Measurements from ENCODE around the gene PBXIP1.
"Not testable (repeated sequence)": the region's sequence is repeated elsewhere in the genome, so short reads cannot be mapped to it uniquely, and the experiment has no call there.

PBXIP1 gene, protein sequence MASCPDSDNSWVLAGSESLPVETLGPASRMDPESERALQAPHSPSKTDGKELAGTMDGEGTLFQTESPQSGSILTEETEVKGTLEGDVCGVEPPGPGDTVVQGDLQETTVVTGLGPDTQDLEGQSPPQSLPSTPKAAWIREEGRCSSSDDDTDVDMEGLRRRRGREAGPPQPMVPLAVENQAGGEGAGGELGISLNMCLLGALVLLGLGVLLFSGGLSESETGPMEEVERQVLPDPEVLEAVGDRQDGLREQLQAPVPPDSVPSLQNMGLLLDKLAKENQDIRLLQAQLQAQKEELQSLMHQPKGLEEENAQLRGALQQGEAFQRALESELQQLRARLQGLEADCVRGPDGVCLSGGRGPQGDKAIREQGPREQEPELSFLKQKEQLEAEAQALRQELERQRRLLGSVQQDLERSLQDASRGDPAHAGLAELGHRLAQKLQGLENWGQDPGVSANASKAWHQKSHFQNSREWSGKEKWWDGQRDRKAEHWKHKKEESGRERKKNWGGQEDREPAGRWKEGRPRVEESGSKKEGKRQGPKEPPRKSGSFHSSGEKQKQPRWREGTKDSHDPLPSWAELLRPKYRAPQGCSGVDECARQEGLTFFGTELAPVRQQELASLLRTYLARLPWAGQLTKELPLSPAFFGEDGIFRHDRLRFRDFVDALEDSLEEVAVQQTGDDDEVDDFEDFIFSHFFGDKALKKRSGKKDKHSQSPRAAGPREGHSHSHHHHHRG

DNA sequence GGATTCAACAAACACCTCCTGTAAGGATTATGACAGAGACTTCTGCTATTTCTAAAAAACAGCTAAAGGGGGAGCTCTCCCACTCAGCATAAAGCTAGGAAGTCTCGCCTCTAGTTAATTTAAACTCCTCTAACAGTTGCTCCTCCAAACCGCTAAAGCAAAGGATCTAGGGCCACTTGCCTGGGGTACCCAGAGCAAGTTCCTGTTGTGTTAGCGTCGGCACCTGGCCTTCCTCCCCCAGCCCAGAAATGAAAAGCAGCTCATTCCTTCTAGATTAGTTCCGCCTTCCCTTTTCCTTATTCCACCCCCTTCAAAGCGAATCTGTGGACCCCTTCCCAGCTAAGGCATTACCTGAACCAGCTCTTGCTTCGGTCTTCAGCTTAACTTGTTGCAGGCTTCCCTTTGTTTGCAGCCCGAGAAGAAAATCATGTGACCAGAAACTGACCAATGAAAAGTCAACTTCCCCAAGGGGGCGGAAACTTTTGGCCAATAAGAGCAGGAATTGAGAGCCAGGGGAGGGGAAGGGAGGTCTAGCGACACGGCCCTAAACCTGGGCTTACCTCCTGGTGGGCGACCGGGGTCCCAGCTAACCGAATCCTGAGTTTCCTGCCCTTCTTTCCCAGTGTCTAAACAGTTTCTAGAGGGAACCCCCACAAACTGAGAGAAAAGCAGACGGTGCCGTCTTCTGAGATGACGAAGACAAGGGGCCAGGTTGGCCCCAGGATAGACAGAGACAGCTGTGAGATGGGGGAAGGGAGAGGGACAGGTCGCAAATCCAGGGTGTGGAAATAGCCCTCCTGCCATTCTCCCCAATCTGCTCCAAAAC is at the start of gene PBXIP1:
PBXIP1 (minus strand) TSS at position 382 of the 826 bp plus-strand sequence. CDS start 2,378 bp downstream, outside the sequence.
- peak; percentile 73 for DNase-seq

DNA sequence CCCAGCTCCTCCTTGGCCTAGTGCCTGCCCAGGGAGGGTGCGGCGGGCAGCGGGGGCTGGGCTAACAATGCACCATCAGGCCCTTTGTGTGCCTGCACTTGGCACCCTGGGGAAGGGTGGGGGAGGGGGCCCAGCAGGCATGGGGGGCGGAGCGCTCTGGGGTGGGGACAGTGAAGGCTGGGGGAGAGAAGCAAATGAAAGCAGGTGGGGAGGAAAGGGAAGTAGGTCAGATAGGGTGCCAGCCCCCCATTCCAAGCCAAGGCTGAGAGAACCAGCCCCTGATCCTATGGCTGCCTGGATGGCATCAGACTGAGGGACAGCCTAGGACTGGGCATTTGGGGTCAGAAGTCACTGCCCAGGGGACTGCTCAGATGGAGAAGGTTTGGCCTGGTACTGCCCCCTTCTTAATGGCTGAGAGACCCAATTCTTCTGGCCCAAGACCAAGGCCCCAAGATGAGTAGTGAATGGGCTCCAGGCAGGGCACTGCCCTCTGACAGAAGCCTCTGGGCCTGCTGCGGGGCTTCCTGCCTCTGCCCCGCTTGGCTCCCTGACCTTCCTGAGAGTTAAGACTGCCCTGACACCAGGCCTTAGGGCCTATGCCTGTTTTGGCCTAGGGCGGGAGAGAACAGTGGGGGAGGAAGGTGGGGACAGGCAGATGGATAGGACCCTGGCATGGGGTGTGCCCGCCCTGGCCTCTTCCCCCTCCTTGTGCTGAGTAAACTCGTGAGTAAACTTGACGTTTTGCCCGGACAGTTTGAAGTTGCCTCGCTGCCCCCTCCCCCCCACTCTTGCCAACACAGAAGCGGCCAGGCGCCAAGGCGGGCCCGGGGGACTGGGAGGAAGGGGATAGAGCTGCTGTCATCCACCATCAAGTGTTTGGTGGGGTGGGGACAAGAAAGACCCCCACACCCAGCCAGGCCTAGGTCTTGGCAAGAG is 49.4 kb upstream of the PBXIP1 start:
- no peak for DNase-seq

DNA sequence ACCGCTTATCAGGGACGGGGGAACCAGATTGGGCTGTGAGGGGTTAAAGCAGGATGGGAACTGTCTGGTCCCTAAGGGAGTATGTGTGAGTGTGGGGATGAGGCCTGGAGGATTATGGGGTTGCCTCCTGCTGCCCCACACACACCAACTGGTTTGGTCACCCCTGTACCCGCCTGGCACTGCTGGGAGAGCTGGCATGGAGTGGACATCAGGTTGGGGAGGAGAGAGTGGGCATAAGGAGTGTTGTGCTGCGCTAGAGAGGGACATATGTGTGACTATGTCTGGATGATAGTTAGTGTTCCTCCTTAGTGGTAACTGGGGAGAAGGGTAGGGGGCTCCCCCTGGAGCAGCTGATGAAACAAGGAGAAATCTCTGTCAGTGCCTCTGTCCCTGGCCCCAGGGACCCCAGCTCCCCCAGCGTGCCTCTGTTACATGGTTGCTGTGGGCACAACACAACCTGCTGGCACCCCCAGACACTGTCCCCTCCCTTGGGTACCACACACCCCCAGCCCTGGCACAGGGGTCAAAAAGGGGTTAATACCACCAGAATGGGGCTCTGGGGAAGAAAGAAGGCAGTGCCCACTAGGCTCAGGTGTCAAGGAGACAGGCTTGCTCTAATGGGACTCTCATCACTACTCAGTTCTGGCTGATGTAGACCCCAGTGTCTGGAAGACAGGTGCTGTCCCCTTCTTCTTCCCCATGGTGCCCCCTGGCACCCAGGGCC is 48.6 kb upstream of the PBXIP1 start:
- no peak for DNase-seq

DNA sequence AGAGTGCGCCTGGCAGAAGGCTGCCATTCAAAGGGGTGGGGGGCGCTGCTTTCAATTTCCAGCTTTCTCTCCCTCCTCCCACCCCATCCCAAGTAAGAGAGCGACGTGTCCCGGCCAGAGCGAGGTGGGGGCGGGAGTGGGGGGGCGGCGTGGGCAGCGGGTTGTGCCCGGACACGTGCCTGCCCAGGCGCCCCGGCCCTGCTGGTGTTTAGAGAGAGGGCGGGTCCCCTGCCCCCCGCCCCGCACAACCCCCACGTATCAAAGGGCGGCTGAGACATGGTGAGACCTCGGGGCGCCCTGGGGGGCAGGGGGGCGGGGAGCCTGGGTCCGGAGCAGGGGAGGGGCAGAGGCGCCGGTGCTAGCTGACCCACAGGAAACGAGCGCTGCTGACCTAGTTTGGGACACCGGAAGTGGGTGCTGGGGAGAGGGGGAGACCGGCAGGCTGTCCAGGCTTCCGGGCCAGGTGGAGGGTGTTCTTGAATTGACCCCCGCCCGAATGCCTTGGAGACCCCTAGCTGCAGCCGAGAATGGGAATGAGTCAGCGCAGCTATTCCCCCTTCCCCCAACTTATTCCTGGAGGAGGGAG is 48.0 kb upstream of the PBXIP1 start:
- no peak for DNase-seq

DNA sequence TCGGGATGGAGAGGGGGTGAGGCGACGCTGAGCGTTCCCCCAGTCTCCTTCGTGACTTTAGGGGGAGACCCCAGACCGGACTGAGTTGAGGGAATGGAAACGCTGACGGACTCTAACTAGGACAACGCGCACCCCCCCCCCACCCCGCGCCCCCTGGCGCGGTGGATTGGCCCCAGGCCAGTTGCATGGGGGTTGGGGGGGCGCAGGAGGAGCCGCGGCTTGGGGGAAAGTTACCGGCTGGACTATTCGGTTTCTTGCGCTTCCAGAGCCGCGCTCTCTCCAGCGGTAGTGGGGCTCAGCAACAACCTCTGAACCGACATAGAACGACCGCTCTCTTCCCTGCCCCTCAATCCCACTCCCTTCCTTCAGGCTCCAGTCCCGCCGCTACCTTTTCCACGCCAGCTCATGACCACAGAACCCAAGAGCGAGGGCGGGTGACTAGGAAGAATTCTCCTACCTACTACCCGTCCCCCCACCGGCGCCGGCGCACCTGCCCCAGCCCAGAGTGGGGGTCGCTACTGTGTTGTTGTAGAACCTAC is 47.4 kb upstream of the PBXIP1 start:
- no peak for DNase-seq

DNA sequence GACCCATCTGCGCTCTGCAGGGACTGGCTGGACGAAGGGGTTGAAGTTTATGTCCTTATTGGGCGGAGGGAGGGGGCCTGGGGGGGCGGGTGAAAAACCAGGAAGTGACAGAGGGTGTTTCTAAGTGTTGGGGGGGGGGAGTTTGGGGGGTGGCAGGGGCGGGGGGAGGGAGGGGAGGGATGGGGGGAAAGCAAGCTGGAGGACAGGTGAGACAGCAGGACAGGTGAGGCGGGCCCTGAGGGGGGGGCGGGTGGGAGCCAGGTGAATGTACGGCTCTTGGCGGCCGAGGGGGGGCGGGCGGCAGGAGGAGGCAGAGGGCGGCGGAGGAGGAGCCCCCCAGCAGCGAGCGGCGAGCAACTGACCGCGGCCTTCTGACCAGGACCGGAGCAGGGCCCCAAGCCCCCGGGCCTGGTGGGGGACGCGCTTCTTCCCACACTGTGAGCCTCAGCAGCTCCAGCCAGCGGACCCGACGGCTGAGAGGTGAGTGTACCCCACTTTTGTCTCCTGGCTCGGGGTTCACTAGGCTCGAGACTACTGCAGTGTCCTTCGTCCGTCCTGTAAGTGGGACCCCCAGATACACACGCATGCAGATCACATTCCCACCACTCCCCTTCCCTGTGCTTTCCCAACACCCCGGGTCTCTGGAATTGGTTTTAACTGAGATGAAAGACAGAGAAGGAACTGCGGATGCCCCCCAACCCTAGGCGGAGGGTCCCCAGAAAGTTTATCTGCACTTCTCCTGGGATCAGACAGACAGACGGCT is 46.7 kb upstream of the PBXIP1 start, which contains the start of gene ZBTB7B:
ZBTB7B (plus strand) TSS at position 339 of the 763 bp plus-strand sequence. CDS start 11,859 bp downstream, outside the sequence.
- DNase-seq: no peak

DNA sequence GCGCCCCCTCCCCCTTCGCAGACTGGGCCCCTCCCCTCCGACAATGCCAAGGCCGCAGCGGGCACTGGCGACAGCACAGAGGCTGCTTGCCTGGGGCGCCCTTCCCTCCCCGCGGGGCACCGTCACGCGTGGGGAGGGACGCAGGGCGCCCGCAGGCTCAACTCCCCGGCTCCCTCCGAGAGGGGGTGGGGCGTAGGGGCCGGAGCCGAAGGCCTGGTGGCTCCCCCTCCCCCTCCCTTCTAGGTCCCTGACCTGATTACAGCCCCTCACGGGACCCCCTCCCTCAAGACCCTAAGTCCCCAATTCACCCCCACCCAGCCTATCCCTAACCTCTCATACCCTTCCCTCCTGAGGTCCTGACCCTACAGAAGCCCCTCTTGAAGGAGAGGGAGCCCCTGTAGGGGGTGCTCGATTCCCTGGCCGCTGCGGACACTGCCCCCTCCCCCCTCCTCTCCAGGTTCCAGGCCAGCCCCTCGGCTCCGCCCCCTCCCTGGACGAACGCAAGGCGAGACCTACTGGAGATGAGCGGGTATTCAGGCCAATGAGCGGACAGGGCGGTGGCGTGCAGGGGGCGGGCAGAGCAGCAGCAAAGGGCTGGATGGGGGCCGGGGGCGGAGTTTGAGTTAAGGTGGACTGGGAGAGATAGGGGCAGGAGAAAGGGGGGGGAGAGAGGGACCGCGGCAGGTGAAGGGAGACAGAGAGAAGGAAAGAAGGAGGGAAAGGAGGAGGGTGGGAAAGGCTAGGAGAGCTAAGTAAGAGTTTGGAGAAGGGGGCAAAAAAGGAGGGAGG is 46.0 kb upstream of the PBXIP1 start:
- peak; percentile 97 for DNase-seq

DNA sequence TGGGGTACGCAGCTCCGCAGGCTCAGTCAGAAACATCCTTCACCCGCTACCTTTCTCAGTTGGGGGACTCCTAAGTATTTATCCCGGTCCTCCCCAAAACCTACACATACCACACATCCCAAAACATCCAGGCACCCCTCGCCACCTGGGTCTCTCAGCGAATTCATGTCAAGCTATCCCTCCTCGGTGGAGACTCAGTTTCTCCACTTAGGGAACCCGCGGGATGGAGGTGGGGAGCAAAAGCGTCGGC is 45.5 kb upstream of the PBXIP1 start:
- DNase-seq: no peak

DNA sequence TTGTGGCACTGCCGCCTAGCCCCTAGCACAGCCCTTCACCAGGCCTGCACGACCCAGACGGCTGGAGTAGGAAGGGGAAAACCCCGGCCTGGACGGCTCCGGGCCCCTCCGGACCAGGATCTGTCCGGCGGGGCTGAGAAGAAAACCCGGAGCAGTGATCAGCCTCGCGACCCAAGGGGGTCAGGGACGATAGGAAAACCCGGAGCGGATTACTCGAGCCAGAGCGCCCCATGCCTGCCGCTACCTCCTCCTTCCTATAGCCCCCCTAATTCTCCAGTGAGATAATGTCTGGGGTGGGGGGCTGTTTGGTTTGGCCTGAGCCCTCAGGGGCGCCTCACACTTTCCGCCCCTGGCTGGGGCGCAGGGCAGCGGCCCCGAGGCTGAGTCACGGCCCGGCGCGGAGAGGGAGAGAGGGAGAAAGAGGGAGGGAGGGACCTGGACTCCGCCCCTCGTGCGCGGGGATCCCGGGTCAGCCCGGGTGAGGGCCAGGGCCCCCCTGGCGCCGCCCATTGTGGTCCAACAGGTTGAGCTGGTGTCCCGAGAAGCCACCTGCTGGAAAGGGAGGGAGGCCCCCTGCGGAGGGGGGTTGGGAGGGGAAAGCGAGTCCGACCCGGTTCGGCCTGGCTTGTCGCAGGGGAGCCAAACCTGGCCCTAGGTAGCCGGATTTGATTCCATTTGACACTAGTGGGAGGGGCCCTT is 45.0 kb upstream of the PBXIP1 start:
- DNase-seq: peak; percentile 85

DNA sequence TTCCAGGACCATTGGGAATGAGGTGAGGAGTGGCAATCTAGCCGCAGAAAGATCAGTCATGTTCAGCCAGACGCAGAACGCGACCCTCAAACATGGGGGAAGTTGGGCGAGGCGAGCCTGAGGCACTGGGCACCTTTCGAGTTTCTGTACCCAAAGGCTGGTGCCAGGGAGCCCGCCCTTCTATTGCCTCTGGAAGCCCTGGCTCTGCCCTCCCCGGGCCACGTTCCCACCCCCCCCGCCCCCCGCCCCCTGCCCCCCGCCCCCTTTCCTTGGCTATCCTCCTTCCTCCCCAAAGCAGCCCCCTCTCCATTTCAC is 44.5 kb upstream of the PBXIP1 start:
- DNase-seq: no peak

DNA sequence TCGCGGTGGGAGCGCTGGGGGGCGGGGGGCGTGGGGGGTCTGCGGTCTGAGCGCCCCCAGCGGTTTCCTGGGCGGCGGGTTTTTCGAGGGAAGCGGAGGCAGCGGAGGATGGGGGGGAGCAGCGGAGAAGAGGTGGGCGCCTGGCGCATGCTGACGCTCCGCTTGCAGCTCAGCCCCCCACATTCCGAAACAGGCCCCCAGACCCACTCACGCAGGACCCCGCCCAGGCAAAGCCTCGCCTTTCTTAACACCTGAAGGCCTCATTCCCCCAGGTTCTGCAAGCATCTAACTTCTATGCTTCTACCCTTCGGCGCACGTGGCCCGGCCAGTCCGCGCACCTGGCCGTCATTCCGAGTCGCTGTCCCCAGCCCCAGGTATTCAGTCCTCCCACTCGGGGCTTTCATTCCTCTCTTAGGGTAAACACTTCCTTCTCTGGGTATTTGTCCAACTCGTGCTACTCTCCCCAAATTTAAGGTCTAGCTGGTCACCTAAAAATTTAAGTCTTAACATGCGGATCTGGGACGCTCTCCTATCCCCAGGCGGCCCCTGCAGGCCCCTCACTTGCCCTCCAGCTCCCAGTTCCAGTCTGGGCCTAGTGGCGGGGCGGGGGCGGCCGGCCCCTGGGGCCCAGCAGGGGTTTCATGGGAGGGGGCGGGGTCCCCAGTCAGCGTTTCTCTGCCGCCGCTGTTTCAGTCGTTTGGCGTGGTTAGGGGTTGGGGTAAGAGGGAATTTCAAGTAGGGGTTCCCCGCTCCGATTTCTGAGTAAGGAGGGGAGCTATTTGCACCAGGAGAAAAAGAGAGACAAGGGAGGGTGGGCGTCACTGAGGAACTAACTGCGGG is 43.9 kb upstream of the PBXIP1 start:
- peak; percentile 50 for DNase-seq

DNA sequence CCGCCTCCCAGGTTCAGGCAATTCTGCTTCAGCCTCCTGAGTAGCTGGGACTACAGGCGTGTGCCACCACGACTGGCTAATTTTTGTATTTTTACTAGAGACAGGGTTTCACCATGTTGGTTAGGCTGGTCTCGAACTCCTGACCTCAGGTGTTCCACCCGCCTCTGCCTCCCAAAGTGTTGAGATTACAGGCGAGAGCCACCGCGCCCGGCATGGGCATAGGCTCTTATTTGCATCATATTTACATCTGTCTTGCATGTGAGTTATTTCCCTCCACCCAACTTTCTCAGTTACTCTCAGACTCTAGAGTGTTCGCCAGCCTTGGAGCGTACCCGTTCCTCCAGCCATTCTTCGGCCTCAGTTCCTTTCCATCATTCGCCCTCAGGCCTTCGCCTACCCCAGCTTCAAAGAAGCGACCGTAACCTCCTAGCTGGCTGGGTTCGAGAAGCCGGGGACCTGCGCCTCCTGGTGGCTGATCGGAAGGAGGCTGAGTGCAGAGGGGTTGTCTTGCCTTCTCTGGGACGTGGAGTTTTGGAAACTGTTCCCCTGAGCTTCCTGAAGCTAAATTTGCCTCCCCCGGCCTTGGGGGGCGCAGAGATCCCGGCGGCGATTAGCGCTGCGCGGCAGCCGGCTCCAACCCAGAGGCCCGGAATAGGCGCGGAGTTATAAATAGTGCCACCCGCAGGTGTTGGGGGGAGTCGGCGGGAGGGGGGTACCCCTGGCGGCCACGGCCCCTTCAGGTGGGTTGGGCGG is 43.1 kb upstream of the PBXIP1 start:
- DNase-seq: peak; percentile 77

DNA sequence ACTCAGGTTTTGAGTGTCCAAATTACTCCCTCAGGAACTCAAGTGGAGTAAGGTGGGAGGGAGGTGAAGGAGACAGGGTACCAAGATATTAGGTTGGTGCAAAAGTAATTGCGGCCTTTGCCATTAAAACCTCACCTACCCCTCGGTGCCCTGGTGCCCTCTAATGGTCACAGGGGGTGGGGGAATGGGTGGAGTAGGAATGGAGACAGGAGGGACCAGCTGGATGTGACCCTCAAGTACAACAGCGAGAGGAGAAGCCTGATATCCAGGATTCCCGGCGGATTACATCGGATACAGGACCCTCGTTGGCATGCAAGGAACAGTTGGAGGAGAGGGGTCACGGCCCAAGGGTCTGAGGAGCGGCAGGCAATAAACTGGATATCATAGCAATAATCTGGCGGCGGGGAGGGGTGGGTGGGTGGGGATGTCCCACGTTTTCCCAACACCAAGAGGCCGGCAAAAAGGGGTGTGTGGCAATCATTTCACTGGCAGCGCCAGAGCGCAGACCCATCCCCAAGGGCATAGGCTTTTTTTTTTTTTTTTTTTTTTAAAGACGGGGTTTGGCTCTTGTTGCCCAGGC is 42.4 kb upstream of the PBXIP1 start:
- no peak for DNase-seq

DNA sequence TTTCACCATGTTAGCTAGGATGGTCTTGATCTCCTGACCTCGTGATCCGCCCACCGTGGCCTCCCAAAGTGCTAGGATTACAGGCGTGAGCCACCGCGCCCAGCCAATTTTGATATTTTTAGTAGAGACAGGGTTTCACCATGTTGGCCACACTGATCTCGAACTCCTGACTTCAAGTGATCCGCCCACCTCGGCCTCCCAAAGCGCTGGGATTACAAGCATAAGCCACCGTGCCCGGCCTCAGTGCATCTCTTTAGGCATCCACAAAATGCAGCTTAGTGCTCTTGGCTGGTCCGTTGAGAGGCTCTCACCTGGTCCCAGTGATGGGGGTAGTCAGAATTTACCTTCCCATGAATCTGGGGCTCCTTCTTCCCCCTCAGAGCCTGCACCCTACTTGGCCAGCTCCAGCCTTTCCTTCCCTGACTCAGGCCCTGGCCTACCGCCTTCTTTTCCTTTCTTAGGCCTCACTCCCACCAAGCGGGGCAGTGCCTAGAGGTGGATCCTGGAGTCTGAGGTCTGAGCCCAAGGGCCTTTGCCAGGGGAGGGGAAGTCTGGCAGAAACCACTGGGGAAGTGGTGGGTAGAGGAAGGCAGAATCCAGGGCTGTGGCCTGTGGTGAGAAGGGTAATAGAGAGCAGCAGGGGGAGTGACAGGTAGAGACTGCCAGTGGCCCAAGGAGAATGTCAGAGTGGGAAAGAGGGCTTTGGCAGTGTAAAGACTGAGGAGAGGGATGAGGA is 41.2 kb upstream of the PBXIP1 start:
- DNase-seq: peak; percentile 86

DNA sequence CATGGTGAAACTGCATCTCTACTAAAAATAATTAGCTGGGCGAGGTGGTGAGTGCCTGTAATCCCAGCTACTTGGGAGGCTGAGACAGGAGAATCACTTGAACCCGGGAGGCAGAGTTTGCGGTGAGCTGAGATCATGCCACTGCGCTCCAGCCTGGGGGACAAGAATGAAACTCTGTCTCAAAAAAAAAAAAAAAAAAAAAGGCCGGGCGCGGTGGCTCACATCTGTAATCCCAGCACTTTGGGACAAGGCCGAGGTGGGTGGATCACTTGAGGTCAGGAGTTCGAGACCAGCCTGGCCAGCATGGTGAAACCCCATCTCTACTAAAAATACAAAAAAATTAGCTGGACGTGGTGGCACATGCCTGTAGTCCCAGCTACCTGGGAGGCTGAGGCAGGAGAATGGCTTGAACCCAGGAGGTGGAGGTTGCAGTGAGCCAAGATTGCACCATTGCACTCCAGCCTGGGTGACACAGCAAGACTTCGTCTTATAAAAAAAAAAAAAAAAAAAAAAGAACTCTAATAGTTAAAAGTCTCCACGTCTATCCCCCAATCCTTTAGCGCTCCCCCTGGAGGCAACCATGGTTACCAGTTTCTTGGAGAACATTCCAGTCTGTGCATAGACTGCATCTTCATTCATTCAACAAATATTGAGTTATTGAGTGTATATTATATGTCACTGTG is 39.5 kb upstream of the PBXIP1 start:
- DNase-seq: not testable (repeated sequence)

Measured in GDM1 (cell line).